A549 treated with Hydrocortisone at 1 μM for 4 hours (cell line): ENCODE measurements around the gene RETREG2. TPM values are rescaled to one million over a fixed set of nuclear protein-coding genes. Genes with fewer than 3 reads are reported as not detected.

ENCODE experiments used
- total RNA-seq: library from RNA; stranded (reverse); fragments of 200-300 nt; extraction: Qiagen RNA extraction; gene quantifications from 5 replicates; pipeline ENCODE4 v1.2.3, GENCODE V29; 2022

RETREG2 gene, protein sequence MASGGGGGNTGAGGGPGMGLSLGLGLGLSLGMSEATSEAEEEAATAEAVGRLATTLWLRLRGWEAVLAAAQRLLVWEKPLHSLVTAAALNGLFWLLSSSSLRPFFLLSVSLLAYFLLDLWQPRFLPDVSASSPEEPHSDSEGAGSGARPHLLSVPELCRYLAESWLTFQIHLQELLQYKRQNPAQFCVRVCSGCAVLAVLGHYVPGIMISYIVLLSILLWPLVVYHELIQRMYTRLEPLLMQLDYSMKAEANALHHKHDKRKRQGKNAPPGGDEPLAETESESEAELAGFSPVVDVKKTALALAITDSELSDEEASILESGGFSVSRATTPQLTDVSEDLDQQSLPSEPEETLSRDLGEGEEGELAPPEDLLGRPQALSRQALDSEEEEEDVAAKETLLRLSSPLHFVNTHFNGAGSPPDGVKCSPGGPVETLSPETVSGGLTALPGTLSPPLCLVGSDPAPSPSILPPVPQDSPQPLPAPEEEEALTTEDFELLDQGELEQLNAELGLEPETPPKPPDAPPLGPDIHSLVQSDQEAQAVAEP
- total RNA-seq: 69.9 to 85.9 TPM (median 81.8 TPM) in 5 replicates

DNA sequence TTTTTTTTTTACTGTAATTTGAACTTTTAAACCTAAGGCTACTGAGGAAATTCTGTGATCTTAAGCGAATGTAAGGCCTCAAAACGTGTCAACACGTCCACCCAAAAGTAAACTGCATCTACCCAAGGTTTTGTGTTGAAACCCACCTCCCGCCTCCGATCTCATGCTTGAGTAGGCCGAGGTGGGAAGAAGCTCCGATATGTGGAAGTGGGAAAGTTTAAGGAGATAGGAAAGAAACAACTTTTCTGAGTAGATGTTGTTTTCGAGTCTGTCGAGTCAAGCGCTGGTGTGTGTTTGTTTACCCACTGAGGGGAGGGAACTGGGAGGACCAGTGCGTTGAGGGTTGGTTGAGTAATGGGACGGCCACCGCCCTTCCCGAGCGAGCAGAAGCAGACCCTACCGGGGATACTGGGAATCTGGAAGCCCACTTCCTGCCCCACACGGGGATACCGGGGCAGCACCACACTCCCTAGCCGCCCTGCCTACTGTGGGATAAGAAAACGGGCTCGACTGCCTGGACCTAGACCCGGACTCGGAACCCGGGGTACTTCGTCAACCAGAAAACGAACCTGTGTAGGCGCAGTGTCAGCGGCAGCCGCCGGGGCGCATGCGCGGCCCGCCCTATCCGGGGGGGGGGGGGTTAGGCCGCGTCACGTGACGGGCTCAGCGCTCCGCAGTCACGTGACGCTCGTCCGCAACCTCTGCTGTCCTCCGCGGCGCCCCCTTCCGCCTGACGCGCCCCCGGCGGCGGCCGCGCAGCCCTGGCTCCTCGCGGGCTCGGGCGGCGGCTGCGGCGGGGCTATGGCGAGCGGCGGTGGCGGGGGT lies at the start of gene RETREG2:
TSS of gene RETREG2 (plus strand) at position 724 of the 825 bp plus-strand sequence. CDS start at position 802, 78 bp downstream.

DNA sequence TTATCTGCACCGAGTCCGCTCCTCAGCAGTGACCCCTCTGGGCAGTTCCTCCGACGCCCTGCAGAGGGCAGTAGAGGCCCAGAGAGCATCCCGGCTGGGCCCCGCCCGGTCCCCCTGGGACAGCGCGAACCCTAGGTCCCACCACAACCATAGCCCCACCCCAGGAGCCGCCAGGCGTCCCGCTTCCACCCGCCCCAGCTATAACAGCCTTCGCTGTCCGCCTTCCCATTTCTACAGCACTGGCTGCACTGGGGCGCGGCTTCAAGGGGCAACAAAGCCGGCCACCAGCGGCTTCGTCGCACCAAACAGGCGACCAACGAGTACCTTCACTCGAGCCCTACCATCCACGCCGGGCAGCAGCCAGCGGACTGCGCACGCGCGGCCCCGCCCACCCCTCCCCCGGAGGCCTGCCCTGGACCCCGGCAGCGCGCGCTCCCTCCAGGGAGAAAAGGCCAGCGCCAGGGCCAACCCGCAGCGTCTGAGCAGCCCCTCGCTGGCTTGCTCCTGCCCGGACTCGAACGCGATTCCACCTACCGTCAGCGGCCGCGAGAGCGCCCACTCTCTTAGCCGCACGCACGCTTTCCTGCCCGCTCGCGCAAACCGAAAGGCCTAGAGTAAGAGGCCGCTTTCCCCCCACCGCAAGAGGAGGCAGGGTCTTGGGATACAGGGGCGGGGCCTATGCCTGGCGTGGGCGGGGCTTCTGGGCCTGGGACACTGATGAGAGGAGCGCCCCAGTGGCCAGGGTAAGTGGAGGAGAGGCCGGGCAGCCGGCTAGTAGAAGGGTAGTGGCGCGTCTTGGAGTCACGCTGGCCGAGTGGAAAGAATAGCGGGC lies 17.7 kb upstream of the RETREG2 start, which contains the start of gene NHEJ1:
TSS of gene NHEJ1 (minus strand) at position 630 of the 832 bp plus-strand sequence. CDS start 2,453 bp downstream, outside the sequence.

DNA sequence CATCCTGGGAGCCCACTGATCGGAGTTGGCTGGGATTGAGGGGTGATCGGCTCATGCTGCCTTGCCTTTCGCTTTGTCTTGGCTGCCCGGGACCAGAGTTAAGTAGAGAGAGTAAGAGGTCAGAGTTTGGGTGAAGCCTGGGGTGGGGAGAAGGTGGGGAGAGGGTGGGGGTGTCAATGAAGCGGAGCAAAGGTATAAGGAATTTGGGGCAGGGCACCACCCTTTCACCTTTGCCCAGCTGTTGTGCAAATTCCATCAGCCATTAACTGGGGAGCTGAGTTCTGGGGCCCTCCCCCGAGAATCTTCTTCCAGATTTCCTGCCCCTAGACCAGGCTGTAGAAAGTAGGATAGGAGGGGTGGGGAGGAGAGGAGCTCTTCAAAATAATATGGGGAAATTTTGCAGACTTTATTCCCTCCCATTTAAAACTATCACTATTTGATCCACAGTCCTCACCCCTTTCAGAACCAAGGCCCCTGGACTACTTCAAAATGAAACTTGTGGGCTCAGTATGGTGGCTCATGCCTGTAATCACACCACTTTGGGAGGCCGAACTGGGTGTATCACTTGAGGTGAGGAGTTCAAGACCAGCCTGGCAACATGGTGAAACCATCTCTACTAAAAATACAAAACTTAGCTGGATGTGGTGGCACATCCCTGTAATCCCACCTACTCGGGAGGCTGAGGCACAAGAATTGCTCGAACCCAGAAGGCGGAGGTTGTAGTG lies 8.0 kb upstream of the RETREG2 start, which contains the start of gene SLC23A3:
TSS of gene SLC23A3 (minus strand) at position 100 of the 725 bp plus-strand sequence. CDS start at position 55, 45 bp downstream.

DNA sequence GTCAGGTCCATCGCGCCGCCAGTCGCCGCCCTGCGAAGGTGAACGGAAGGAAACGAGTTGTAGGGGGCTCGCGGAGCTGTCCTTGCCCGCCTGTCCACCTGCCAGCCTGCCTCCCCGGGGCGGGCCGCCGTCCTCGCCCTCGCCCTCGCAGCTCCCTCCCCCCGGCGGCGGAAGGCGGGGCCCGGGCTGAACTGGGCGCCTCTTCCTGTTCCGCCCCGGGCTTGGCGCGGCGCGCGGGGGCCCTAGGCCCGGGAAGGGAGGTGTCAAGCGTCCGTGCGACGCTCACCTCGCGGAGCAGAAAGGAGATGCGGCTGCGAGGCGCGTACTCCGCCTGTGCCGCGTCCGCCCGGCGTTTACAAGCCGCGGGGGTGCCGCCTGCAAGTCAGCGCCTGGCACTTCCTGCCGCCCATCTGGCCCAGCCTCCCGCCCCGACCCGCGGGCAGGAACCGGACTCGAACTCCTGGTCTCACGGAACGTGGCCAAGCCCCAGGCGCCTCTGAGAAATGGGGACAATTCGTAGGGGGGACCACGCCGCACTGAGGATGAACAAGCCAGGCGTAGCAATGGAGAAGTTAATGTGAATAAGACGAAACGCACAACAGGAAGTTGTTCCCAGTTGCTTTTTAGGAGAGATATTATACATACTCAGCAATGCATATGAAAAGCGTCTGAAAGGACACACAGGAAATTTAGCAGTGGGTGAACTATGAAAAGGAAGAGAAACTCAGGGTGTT lies 1.1 kb upstream of the RETREG2 start, which contains the start of gene CNPPD1:
TSS of gene CNPPD1 (minus strand) at position 108 of the 734 bp plus-strand sequence. CDS start at position 11, 97 bp downstream.

DNA sequence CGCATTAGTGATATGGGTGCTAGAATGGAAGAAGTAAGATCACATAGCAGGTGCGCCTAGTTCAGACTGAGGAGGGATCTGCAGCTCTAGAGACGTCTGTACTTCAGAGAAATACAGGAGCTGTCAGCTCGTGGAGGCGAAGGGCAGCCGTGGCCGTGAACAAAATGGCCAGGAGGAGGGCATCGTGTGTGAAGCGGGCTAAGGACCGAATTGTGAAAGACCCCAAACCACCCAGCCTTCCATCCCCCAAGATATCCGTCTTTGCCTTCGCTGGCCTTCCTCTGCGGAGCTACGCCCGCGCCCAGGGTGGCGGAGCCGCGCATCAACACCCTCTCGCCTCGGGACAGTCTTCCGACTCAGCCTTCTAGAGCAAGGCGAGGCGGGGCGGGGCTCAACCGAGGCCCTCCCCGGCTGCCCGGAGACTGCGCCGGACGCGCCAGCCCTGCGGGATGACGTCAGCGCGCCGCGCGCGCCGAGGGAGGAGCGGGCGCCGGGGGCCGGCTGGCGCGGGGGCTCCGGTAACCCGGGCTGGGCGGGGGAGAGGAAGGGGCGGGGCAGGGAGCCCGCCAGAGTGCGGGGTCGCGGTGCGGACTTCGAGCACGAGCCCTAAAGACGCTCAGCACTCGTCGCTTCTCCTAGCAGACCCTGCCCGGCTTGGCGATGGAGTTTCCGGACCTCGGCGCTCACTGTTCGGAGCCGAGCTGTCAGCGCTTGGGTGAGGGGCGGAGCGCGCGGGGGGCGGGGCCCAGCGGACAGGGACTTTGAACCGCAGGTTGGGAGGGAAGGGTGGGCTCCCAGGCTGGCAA lies 28.5 kb downstream of the RETREG2 start, which contains the start of gene ZFAND2B:
TSS of gene ZFAND2B (plus strand) at position 455 of the 806 bp plus-strand sequence. CDS start at position 661, 206 bp downstream.

DNA sequence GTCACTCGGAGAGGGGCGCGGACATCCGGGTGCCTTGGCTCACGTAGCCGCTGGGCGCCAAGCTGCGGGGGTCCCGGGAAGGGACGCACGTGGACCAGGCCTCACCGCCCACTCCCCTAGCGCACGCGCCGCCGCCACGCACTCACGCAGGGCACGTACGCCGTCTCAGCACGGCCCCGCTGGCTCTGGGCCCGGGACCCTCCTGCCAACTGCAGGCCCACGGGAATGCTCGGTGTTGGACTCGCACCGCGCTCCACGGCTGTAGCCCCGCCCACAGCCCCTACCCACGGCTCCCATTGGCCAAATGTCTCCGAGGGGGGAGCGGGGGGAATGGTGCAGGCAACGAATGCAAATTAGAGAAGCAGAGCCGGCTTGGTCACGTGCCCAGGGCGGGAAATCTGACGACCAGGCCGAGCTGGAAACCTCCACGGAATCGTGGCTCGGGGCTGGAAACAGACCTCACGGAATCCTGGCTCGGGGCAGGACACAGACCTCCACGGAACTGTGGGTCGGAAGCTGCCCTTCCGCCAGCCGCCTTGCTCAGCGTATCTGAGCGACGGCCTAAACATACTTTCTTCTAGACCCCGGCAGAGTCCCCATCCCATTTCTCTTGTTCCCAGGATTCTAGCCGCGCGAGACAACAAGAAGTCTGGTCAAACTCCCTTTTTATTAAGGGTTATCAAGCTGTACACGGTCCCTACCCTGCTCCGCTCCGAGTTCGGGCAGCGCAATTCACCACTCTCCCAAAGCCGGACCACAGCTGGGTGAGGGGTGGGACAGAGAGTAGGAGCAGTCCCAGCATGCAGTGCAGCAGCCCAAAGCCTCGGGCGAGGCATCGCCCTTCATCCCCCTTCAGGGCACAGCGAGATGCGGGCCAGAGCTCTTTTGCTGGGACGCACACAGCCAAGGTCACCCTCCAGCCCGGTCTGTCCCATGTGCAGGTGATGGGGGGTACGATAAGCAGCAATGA lies 40.9 kb downstream of the RETREG2 start, which contains the start of gene ABCB6:
TSS of gene ABCB6 (minus strand) at position 227 of the 970 bp plus-strand sequence. CDS start 285 bp downstream, outside the sequence.

GRCh38 chr2:219229305-219230058 lies 51.4 kb downstream of the RETREG2 start, which contains the start of the genes ANKZF1 and ATG9A:
Gene ANKZF1 (plus strand): TSS chr2:219229806. CDS start chr2:219230258, 452 bp downstream.
Gene ATG9A (minus strand): TSS chr2:219229636. CDS start chr2:219228024, 1,612 bp downstream.

Other genes starting within 250 kb of the RETREG2 start
- 4.4 to 6.8 TPM (median 6.5 TPM) in 5 replicates for gene CDK5R2, start 218.6 kb upstream of the RETREG2 start, total RNA-seq
- not detected in 5 replicates for gene FEV, start 193.1 kb upstream of the RETREG2 start, total RNA-seq
- not detected in 5 replicates for gene CRYBA2, start 184.9 kb upstream of the RETREG2 start, total RNA-seq
- 0.07 to 0.29 TPM (median 0.20 TPM) in 5 replicates for gene CFAP65, start 136.8 kb upstream of the RETREG2 start, total RNA-seq
- 0.41 to 0.82 TPM (median 0.59 TPM) in 5 replicates for gene IHH, start 117.4 kb upstream of the RETREG2 start, total RNA-seq
- gene NHEJ1, start 17.5 kb upstream of the RETREG2 start, total RNA-seq: 15.3 to 21.1 TPM (median 16.6 TPM) in 5 replicates
- 0.29 to 0.82 TPM (median 0.65 TPM) in 5 replicates for gene SLC23A3, start 8.2 kb upstream of the RETREG2 start, total RNA-seq
- gene CNPPD1, start 1.4 kb upstream of the RETREG2 start, total RNA-seq: 42.9 to 47.2 TPM (median 45.1 TPM) in 5 replicates
- gene ZFAND2B, start 28.5 kb downstream of the RETREG2 start, total RNA-seq: 17.3 to 21.3 TPM (median 20.1 TPM) in 5 replicates
- 21.9 to 29.4 TPM (median 27.3 TPM) in 5 replicates for gene ABCB6, start 40.7 kb downstream of the RETREG2 start, total RNA-seq
- gene ATG9A, start 51.4 kb downstream of the RETREG2 start, total RNA-seq: 37.7 to 55.7 TPM (median 44.1 TPM) in 5 replicates
- 12.0 to 17.8 TPM (median 16.4 TPM) in 5 replicates for gene ANKZF1, start 51.5 kb downstream of the RETREG2 start, total RNA-seq
- 6.2 to 7.6 TPM (median 6.9 TPM) in 5 replicates for gene GLB1L, start 67.2 kb downstream of the RETREG2 start, total RNA-seq
- 28.8 to 33.9 TPM (median 29.3 TPM) in 5 replicates for gene STK16, start 67.2 kb downstream of the RETREG2 start, total RNA-seq
- 0.15 to 0.33 TPM (median 0.20 TPM) in 5 replicates for gene TUBA4B, start 75.0 kb downstream of the RETREG2 start, total RNA-seq
- 251 to 336 TPM (median 266 TPM) in 5 replicates for gene TUBA4A, start 75.6 kb downstream of the RETREG2 start, total RNA-seq
- gene DNAJB2, start 101.1 kb downstream of the RETREG2 start, total RNA-seq: 34.1 to 40.5 TPM (median 37.7 TPM) in 5 replicates
- 1.0 to 1.5 TPM (median 1.2 TPM) in 5 replicates for gene PTPRN, start 131.1 kb downstream of the RETREG2 start, total RNA-seq
- gene RESP18, start 154.5 kb downstream of the RETREG2 start, total RNA-seq: not detected in 5 replicates
- gene DNPEP, start 209.6 kb downstream of the RETREG2 start, total RNA-seq: 58.3 to 67.2 TPM (median 62.6 TPM) in 5 replicates
- 0.23 to 0.93 TPM (median 0.51 TPM) in 5 replicates for gene DES, start 240.1 kb downstream of the RETREG2 start, total RNA-seq